ENCODE results near the gene PARP1. TPM values are rescaled to one million over a fixed set of nuclear protein-coding genes. Genes with fewer than 3 reads are reported as not detected.

The PARP1 gene
- polyA plus RNA-seq, 6 donors from 2014 or later = 156 to 250 (median 234) TPM

- no peaks in the 10 kb centered on the region for H3K27me3 Mint-ChIP-seq
- peaks cover 19 to 25% of the 10 kb centered on the region in 2 donors for H3K36me3 Mint-ChIP-seq
- peak overlapping the region in 5 of 6 donors; percentile 42 to 81 (median 76) for H3K27ac Mint-ChIP-seq
- H3K4me3 Mint-ChIP-seq = peak overlapping the region in 1 of 8 donors; percentile 64
- ATAC-seq (ENCODE audit: low read depth in 2 of 2) (no peak), DNase-seq (no peak)
- H3K9me3 Mint-ChIP-seq = no peaks in the 10 kb centered on the region
- H3K4me1 Mint-ChIP-seq = peaks cover 41 to 55% (median 47%) of the 10 kb centered on the region in 3 donors
Measured at GRCh38 chr1:226372885-226373284, 35.0 kb downstream of the PARP1 start.

DNA sequence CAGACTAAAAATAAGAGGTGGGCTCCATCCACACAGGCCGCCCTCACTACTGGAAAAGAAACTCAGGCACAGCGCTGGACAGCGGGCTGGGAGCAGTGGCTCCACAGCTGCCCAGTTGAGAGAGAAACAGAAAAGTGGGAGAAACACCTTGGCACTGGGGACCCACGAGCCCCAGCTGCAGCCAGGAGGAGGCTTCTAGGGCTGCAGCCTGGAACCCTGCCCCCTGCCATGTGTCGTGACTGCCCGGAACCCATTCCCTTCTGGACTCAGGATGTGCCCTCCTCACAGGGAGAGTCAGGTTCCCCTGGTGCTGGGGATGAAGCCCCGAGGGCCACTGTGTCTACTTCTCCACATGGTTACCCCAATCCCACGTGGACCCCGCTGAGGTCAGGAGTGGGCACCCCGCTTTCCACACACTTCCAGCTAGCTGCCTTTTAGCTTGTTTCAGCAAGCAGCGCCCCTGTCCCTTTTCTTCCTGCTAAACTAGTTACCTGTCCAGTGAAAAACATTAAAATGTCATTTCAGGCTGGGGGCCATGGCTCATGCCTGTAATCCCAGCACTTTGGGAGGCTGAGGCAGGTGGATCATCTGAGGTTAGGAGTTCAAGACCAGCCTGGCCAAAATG, 35.9 kb downstream of the PARP1 start:
- ATAC-seq (ENCODE audit: low read depth in 2 of 2) (no peak), DNase-seq (no peak)
- no peaks in the 10 kb centered on the region for H3K27me3 Mint-ChIP-seq
- peaks cover 23 to 31% of the 10 kb centered on the region in 2 donors for H3K36me3 Mint-ChIP-seq
- H3K27ac Mint-ChIP-seq = peak overlapping the region in 5 of 6 donors; percentile 36 to 94 (median 86)
- peak overlapping the region in 2 of 8 donors; percentile 6 to 77 for H3K4me3 Mint-ChIP-seq
- H3K9me3 Mint-ChIP-seq = no peaks in the 10 kb centered on the region
- H3K4me1 Mint-ChIP-seq = peaks cover 47 to 60% (median 53%) of the 10 kb centered on the region in 3 donors

- H3K9me3 Mint-ChIP-seq = no peaks in the 10 kb centered on the region
- peak overlapping the region; percentile 31 to 86 (median 68) for H3K4me3 Mint-ChIP-seq
- ATAC-seq (ENCODE audit: low read depth in 2 of 2) (peak; percentile 20), DNase-seq (no peak)
- peaks cover 47 to 60% (median 53%) of the 10 kb centered on the region in 3 donors for H3K4me1 Mint-ChIP-seq
- H3K27me3 Mint-ChIP-seq = no peaks in the 10 kb centered on the region
- peak overlapping the region; percentile 60 to 95 (median 88) for H3K27ac Mint-ChIP-seq
- peaks cover 21 to 31% of the 10 kb centered on the region in 2 donors for H3K36me3 Mint-ChIP-seq
Measured at GRCh38 chr1:226371027-226371694, 36.7 kb downstream of the PARP1 start.

DNA sequence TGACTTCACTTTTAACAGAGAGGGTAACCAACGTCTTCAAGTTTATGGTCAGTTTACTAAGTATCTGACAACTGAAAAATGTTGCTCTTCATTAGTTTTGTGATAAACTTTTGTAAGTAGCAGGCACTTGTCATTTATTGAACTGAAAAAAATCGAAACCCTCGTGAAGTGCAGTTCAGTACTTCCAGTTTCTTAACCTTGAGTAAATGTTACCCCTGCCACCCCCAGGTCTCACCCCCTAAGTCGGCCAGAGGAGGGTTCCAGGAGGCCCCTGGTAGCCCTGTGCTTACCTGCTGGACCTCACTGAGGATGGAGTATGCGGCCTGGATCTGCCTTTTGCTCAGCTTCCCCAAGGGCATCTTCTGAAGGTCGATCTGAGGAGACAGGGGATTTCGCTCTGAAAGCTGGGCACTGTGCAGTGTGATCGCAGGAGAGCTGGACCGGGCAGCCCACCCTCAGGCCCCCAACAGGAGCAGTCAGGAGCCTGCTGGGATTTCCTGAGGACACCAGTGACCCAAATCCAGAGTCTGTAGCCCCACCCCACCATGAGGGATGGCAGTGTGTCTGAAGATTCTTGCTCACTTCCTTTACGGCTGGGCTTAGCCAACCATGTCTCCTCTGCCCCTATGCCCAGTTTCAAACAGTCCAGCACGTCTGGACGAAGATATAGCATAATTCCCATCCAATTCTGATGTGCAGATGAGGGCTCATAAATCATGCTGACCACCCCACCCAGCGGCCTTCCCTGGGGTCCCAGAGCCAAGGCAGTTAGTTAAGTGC, 37.6 kb downstream of the PARP1 start:
- no peak for DNase-seq
- Mint-ChIP-seq H3K27ac (peak overlapping the region; percentile 60 to 95 (median 88)), H3K27me3 (no peaks in the 10 kb centered on the region), H3K36me3 (peaks cover 26 to 31% of the 10 kb centered on the region in 2 donors), H3K9me3 (no peaks in the 10 kb centered on the region), H3K4me1 (peaks cover 47 to 60% (median 53%) of the 10 kb centered on the region in 3 donors), H3K4me3 (peak overlapping the region; percentile 31 to 86 (median 68))
- peak; percentile 53 to 67 for ATAC-seq (ENCODE audit: low read depth in 2 of 2)

DNA sequence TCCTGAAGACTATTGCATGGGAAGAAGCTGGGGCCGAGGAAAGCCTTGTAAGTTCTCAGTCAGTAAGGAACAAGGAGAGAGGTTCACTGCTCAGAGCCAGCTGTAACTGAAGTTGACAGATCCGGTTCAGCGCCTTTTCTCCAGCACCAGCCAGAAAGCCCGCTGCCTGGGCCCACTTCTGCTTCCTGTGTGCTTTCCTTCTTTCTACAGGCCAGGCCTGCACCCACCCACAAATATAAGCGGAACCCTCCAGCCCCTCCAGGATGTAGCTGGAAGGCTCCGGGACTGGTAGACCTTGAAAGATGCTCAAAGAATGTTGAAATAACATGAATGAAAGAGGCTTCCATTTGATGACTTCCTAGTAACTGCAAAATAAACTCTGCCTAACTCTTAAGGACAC, 38.8 kb downstream of the PARP1 start:
- ATAC-seq (ENCODE audit: low read depth in 2 of 2) (peak; percentile 82 to 84), DNase-seq (peak; percentile 55)
- Mint-ChIP-seq H3K4me3 (peak overlapping the region in 7 of 8 donors; percentile 66 to 86 (median 69)), H3K4me1 (peaks cover 47 to 57% (median 53%) of the 10 kb centered on the region in 3 donors), H3K9me3 (no peaks in the 10 kb centered on the region), H3K36me3 (peaks cover 21 to 22% of the 10 kb centered on the region in 2 donors), H3K27me3 (no peaks in the 10 kb centered on the region), H3K27ac (peak overlapping the region; percentile 81 to 97 (median 92))

GRCh38 chr1:226366290-226366689, 41.6 kb downstream of the PARP1 start:
- H3K27me3 Mint-ChIP-seq = no peaks in the 10 kb centered on the region
- H3K27ac Mint-ChIP-seq = peak overlapping the region in 2 of 6 donors; percentile 56 to 74
- H3K9me3 Mint-ChIP-seq = no peaks in the 10 kb centered on the region
- no peak for DNase-seq
- ATAC-seq (ENCODE audit: low read depth in 2 of 2) = no peak
- H3K4me1 Mint-ChIP-seq = peaks cover 33 to 39% (median 36%) of the 10 kb centered on the region in 3 donors
- H3K36me3 Mint-ChIP-seq = peaks cover 16 to 22% of the 10 kb centered on the region in 2 donors
- H3K4me3 Mint-ChIP-seq = no peak overlapping the region

DNA sequence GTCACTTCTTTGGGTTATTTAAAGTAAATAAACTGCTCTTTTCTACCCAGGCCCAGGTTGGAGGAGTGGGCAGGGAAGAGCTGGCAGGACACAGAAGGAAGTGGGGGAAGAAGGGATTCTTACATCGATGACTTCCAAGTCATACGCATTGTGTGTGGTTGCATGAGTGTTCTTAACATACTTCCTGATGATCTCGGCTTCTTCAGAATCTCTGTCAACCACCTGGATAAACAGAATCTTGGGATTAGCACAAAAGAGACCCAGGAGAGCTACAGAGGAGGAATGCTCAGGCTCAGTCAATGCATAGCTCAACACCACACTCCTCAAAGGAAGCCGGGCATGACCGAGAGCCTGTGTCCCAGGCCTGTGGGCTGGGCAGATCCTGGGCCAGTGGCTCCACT, 42.1 kb downstream of the PARP1 start:
- Mint-ChIP-seq H3K27ac (peak overlapping the region in 1 of 6 donors; percentile 41), H3K4me1 (peaks cover 28 to 35% (median 34%) of the 10 kb centered on the region in 3 donors), H3K4me3 (no peak overlapping the region), H3K27me3 (no peaks in the 10 kb centered on the region), H3K9me3 (no peaks in the 10 kb centered on the region), H3K36me3 (peaks cover 16 to 26% of the 10 kb centered on the region in 2 donors)
- ATAC-seq (ENCODE audit: low read depth in 2 of 2) (no peak), DNase-seq (no peak)

- peaks cover 16 to 29% of the 10 kb centered on the region in 2 donors for H3K36me3 Mint-ChIP-seq
- no peaks in the 10 kb centered on the region for H3K27me3 Mint-ChIP-seq
- peaks cover 20 to 27% (median 26%) of the 10 kb centered on the region in 3 donors for H3K4me1 Mint-ChIP-seq
Measured at GRCh38 chr1:226364901-226365565, 42.9 kb downstream of the PARP1 start.

GRCh38 chr1:226364514-226364899, 43.4 kb downstream of the PARP1 start:
- Mint-ChIP-seq H3K27me3 (no peaks in the 10 kb centered on the region), H3K4me1 (peaks cover 17 to 22% (median 21%) of the 10 kb centered on the region in 3 donors), H3K27ac (no peak overlapping the region), H3K9me3 (no peaks in the 10 kb centered on the region), H3K36me3 (peaks cover 16 to 29% of the 10 kb centered on the region in 2 donors), H3K4me3 (no peak overlapping the region)
- ATAC-seq (ENCODE audit: low read depth in 2 of 2) (no peak), DNase-seq (no peak)

More at GRCh38 chr1:226364901-226365565, 42.9 kb downstream of the PARP1 start:
- no peak for ATAC-seq (ENCODE audit: low read depth in 2 of 2)
- H3K27ac Mint-ChIP-seq = no peak overlapping the region
- no peak for DNase-seq
- H3K4me3 Mint-ChIP-seq = no peak overlapping the region
- H3K9me3 Mint-ChIP-seq = no peaks in the 10 kb centered on the region

- Mint-ChIP-seq H3K27ac (peak overlapping the region in 2 of 6 donors; percentile 57 to 83), H3K27me3 (no peaks in the 10 kb centered on the region), H3K4me1 (peaks cover 12 to 16% (median 16%) of the 10 kb centered on the region in 3 donors), H3K36me3 (peaks cover 16 to 33% of the 10 kb centered on the region in 2 donors), H3K4me3 (no peak overlapping the region), H3K9me3 (no peaks in the 10 kb centered on the region)
- no peak for ATAC-seq (ENCODE audit: low read depth in 2 of 2)
- no peak for DNase-seq
Measured at GRCh38 chr1:226363801-226364513, 43.9 kb downstream of the PARP1 start.

GRCh38 chr1:226362891-226363447, 44.9 kb downstream of the PARP1 start:
- H3K4me3 Mint-ChIP-seq = no peak overlapping the region
- no peaks in the 10 kb centered on the region for H3K27me3 Mint-ChIP-seq
- peaks cover 6 to 10% (median 7%) of the 10 kb centered on the region in 3 donors for H3K4me1 Mint-ChIP-seq
- no peaks in the 10 kb centered on the region for H3K9me3 Mint-ChIP-seq
- DNase-seq = no peak
- peaks cover 16 to 33% of the 10 kb centered on the region in 2 donors for H3K36me3 Mint-ChIP-seq
- ATAC-seq (ENCODE audit: low read depth in 2 of 2) = no peak
- H3K27ac Mint-ChIP-seq = peak overlapping the region in 3 of 6 donors; percentile 27 to 85 (median 27)

GRCh38 chr1:226362361-226362760, 45.5 kb downstream of the PARP1 start:
- H3K27me3 Mint-ChIP-seq = no peaks in the 10 kb centered on the region
- DNase-seq (no peak), ATAC-seq (ENCODE audit: low read depth in 2 of 2) (no peak)
- H3K36me3 Mint-ChIP-seq = peaks cover 9 to 27% of the 10 kb centered on the region in 2 donors
- H3K27ac Mint-ChIP-seq = peak overlapping the region in 1 of 6 donors; percentile 88
- no peak overlapping the region for H3K4me3 Mint-ChIP-seq
- H3K4me1 Mint-ChIP-seq = peaks cover under 1 to 10% (median under 1%) of the 10 kb centered on the region in 3 donors
- no peaks in the 10 kb centered on the region for H3K9me3 Mint-ChIP-seq

All from naive B cell (primary cell).